AG04449 (cell line): ENCODE results near the gene WDR20.
"Not testable (repeated sequence)": the region's sequence is repeated elsewhere in the genome, so short reads cannot be mapped to it uniquely, and the experiment has no call there.

Experiments used
- CTCF ChIA-PET: fragments of 350-600 bp; formaldehyde crosslinking; extraction: SDS; loops from one replicate; lab custom pipeline; 2021; ENCODE audit warnings: antibody characterized with exemption; lab: Yijun Ruan, JAX
- POLR2A ChIA-PET: fragments of 400-600, 350-600 bp; formaldehyde crosslinking; extraction: SDS; loops from one replicate; lab custom pipeline; 2020; ENCODE audit warnings: antibody characterized with exemption, inconsistent platforms; lab: Yijun Ruan, JAX
- DNase-seq: peaks from one replicate; pipeline ENCODE4 v3.0.0-alpha.2; 2010; ENCODE audit warnings: low read depth, low spot score
- H3K4me3 ChIP-seq: 2 replicates; pipeline ENCODE4 v1.5.1; 2011; ENCODE audit warnings: low read depth, mild to moderate bottlenecking, control low read depth, low read length
- TF ChIP-seq, protein P1 (sequence below): IDR thresholded peaks from one replicate; pipeline ENCODE4 v1.5.1; 2011; ENCODE audit warnings: mild to moderate bottlenecking, moderate library complexity, low read length, control low read depth, inconsistent platforms; ENCODE audit not compliant: insufficient read depth; ENCODE audit errors: missing control alignments

The WDR20 gene

DNA sequence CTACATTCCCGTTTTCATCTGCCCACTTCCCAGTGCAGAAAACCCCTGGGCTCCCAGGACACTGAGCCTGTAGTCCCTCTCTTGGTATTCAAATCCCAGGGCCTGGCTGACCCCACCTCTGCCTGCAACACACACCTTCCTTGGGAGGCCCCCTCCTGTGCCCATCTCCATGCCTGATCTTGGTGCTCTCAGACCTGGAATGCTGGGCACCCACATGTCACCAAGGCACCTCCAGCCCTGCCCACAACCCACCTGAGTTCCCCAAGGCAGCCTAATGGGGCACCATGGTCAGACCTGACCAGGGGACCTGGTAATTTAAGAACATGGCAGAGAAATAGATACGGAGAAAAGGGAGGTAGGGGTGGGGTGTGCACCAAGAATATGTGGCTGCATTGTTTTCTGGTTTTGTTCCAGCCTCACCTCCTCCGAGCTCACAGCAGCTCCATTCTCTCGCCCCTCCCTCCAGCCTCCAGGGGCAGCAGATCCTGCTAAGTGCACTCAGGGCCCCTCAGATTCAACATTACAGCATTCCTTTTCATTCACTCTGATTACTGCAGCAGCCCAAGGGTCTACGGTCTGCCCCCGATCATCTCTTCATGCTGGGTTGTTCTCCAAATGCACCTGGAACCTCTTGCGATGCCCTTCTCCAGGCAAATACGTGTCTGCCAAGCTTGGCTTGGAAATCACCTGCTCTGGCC, 43.7 kb upstream of the WDR20 start:
- TF ChIP-seq, protein P1, sequence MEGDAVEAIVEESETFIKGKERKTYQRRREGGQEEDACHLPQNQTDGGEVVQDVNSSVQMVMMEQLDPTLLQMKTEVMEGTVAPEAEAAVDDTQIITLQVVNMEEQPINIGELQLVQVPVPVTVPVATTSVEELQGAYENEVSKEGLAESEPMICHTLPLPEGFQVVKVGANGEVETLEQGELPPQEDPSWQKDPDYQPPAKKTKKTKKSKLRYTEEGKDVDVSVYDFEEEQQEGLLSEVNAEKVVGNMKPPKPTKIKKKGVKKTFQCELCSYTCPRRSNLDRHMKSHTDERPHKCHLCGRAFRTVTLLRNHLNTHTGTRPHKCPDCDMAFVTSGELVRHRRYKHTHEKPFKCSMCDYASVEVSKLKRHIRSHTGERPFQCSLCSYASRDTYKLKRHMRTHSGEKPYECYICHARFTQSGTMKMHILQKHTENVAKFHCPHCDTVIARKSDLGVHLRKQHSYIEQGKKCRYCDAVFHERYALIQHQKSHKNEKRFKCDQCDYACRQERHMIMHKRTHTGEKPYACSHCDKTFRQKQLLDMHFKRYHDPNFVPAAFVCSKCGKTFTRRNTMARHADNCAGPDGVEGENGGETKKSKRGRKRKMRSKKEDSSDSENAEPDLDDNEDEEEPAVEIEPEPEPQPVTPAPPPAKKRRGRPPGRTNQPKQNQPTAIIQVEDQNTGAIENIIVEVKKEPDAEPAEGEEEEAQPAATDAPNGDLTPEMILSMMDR, result peak; percentile 19
- no peak overlapping the region; the same call in 1 of the 2 replicates for H3K4me3 ChIP-seq
- DNase-seq, result no peak
- ChIA-PET POLR2A (interaction anchor here (1.2 kb wide), 1 partner anchor 218 kb away, joined by 3 read pairs; no protein-coding TSS in a partner anchor), CTCF (interaction anchor here (0.7 to 7.1 kb wide), 47 partner anchors 8 to 396 kb away, joined by 3 to 119 read pairs (median 4); partner anchors contain the start of gene DYNC1H1)

DNA sequence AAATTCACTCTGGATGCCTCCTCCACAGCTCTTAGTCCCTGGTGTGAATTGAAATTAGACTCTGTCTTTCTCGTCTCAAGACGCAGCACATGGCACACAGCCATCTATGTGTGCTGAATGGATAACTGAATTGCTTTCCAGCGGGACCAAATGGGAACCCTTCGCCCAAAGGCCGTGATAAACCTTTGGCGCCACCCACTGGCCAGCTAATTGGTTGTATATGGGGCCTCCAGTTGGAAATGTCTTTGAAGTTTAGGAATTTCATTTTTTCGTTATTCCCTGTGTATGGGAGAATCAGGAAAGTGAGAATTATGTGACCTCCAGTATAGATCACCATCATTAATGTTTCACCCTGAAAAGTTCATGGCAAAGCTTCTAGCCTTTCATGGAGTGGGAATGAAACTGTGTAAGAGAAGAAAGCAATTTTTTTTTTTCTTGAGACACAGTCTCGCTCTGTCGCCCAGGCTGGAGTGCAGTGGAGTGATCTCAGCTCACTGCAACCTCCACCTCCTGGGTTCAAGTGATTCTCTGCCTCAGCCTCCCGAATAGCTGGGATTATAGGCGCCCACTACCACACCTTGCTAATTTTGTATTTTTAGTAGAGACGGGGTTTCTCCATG, 43.0 kb upstream of the WDR20 start:
- no peak for DNase-seq
- TF ChIP-seq, protein P1, result peak; percentile 76
- CTCF ChIA-PET, result interaction anchor here (0.8 to 7.1 kb wide), 51 partner anchors 8 to 397 kb away, joined by 3 to 119 read pairs (median 4); partner anchors contain the start of gene DYNC1H1
- POLR2A ChIA-PET, result interaction anchor here (0.5 to 1.2 kb wide), 2 partner anchors 37 to 218 kb away, joined by 3 read pairs; no protein-coding TSS in a partner anchor
- no peak overlapping the region; the same call in 1 of the 2 replicates for H3K4me3 ChIP-seq

DNA sequence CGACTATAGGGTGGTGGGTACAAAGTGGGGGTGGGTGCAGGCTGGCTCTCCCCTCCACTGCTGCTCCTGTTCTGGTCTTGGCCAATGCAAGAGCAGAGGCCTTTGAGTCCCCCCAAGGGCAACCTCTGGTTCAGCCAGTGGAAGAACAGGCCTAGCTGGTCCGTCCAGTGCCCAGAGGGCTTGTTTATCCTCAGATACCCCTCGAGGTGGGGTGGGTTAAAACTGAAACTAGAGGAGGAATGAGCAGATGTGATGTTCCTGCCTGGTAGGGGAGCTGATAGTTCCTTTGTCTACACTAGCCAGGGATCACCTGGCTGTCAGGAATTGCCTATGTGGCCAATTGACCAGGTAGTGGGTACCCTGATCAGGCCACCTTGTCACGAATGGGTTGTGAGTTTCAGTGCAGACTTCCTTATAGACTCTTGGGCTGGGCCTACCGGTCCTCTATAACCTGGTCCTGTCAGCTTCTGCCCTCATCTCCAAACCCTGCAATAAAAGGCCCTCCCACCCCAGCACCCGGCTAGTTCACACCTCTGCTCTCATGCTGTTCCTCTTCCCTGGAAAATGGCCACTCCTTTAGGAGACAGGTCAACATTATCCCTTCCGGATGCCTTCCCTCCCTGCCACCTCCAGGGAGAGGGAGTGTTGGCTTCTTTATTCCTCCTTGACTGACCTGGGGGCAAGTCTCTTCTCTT, 42.1 kb upstream of the WDR20 start:
- no peak for DNase-seq
- no peak overlapping the region for H3K4me3 ChIP-seq
- TF ChIP-seq, protein P1, result no peak
- ChIA-PET POLR2A (no interaction called here), CTCF (interaction anchor here (0.6 to 7.1 kb wide), 29 partner anchors 8 to 426 kb away, joined by 3 to 119 read pairs (median 7); partner anchors contain the start of gene DYNC1H1)

DNA sequence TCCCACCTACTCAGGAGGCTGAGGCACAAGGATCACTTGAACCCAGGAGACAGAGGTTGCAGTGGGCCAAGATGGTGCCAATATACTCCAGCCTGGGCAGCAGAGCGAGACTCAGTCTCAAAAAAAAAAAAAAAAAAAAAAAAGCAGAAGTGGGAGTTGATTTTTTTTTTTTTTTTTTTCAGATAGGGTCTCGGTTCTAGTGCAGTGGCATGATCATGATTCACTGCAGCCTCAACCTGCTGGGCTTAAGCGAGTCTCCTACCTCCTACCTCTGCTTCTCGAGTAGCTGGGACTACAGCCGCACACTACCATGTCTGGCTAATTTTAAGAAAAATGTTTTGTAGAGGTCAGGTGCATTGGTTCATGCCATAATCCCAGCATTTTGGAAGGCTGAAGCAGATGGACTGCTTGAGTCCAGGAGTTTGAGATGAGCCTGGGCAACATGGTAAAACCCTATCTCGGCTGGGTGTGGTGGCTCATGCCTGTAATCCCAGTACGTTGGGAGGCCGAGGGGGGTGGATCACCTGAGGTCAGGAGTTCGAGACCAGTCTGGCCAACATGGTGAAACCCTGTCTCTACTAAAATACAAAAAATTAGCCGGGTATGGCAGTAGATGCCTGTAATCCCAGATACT, 36.5 kb upstream of the WDR20 start:
- ChIA-PET CTCF (interaction anchor here (0.9 to 1.8 kb wide), 3 partner anchors 11 to 212 kb away, joined by 3 to 6 read pairs (median 4); no protein-coding TSS in a partner anchor), POLR2A (no interaction called here)
- TF ChIP-seq, protein P1, result no peak
- H3K4me3 ChIP-seq, result no peak overlapping the region
- no peak for DNase-seq

DNA sequence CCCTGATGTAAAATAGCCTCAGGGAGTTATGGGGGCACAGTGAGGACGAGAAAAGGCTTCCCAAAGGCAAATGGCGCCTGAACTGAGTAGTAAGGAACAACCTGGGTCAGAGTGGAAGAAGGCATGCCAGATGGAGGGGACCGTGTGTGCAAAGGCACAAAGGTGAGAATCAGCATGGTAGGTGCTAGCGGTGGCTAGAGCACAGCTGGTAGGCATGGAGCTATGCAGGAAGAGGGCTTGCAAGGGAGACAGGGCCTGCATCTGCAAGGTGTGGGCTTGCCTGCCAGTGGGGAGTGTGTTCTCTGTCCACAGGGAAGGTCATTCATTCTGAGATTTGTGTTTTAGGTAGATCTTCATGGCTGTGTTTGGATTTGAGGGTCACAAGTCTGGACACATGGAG, 34.3 kb upstream of the WDR20 start:
- TF ChIP-seq, protein P1, result no peak
- no peak for DNase-seq
- CTCF ChIA-PET, result interaction anchor here (0.9 to 3.1 kb wide), 3 partner anchors 9 to 144 kb away, joined by 3 to 25 read pairs (median 4); no protein-coding TSS in a partner anchor
- no peak overlapping the region for H3K4me3 ChIP-seq
- POLR2A ChIA-PET, result interaction anchor here (0.6 kb wide), 1 partner anchor 237 kb away, joined by 3 read pairs; no protein-coding TSS in a partner anchor

DNA sequence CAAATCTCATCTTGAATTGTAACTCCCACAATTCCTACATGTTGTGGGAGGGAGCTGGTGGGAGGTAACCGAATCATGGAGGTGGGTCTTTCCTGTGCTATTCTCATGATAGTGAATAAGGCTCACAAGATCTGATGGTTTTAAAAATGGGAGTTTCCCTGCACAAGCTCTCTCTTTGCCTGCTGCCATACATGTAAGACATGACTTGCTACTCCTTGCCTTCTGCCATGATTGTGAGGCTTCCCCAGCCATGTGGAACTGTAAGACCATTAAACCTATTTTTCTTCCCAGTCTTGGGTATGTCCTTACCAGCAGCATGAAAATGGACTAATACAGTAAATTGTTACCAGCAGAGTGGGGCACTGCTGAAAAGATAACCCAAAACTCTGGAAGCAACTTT, 30.4 kb upstream of the WDR20 start:
- DNase-seq, H3K4me3 ChIP-seq, CTCF ChIA-PET, POLR2A ChIA-PET: not testable (repeated sequence)
